ENCODE results near the gene PTPRS.

Gene PTPRS

GRCh38 chr19:5308451-5309437 is 31.9 kb downstream of the PTPRS start:
- DNase-seq (ENCODE audit: low spot score): peak; percentile 86

GRCh38 chr19:5307655-5308054 is 33.0 kb downstream of the PTPRS start:
- DNase-seq (ENCODE audit: low spot score): no peak

GRCh38 chr19:5305163-5305562 is 35.4 kb downstream of the PTPRS start:
- no peak for DNase-seq (ENCODE audit: low spot score)

GRCh38 chr19:5304486-5304885 is 36.1 kb downstream of the PTPRS start:
- no peak for DNase-seq (ENCODE audit: low spot score)

GRCh38 chr19:5303208-5303607 is 37.4 kb downstream of the PTPRS start:
- no peak for DNase-seq (ENCODE audit: low spot score)

- no peak for DNase-seq (ENCODE audit: low spot score)
Observed at GRCh38 chr19:5302396-5302795, 38.2 kb downstream of the PTPRS start.

- DNase-seq (ENCODE audit: low spot score): no peak
Observed at GRCh38 chr19:5299137-5299536, 41.5 kb downstream of the PTPRS start.

GRCh38 chr19:5298471-5298901 is 42.1 kb downstream of the PTPRS start:
- no peak for DNase-seq (ENCODE audit: low spot score)

GRCh38 chr19:5297272-5297669 is 43.3 kb downstream of the PTPRS start:
- no peak for DNase-seq (ENCODE audit: low spot score)

GRCh38 chr19:5296457-5297271 is 43.9 kb downstream of the PTPRS start:
- DNase-seq (ENCODE audit: low spot score): no peak

- DNase-seq (ENCODE audit: low spot score): no peak
Observed at GRCh38 chr19:5296021-5296420, 44.6 kb downstream of the PTPRS start.

- DNase-seq (ENCODE audit: low spot score): no peak
Observed at GRCh38 chr19:5294403-5295160, 46.0 kb downstream of the PTPRS start.

GRCh38 chr19:5293612-5294378 is 46.8 kb downstream of the PTPRS start:
- peak; percentile 51 for DNase-seq (ENCODE audit: low spot score)

- DNase-seq (ENCODE audit: low spot score): peak; percentile 80
Observed at GRCh38 chr19:5292822-5293611, 47.6 kb downstream of the PTPRS start.

- no peak for DNase-seq (ENCODE audit: low spot score)
Observed at GRCh38 chr19:5292453-5292821, 48.2 kb downstream of the PTPRS start.

GRCh38 chr19:5291588-5292193 is 48.9 kb downstream of the PTPRS start:
- no peak for DNase-seq (ENCODE audit: low spot score)

All from cerebellar cortex (tissue), 1 donor.